GM18867 (cell line): Measurements from ENCODE around the gene NMNAT1.
"Not testable (repeated sequence)": the region's sequence is repeated elsewhere in the genome, so short reads cannot be mapped to it uniquely, and the experiment has no call there.

Experiments
- ATAC-seq: cut with Tn5 transposase; IDR thresholded peaks from one replicate; pipeline ENCODE4 v1.9.1; 2021; ENCODE audit warnings: mild to moderate bottlenecking, moderate library complexity; ENCODE audit not compliant: unreplicated experiment

NMNAT1 gene

GRCh38 chr1:10007169-10007568 lies 63.9 kb downstream of the NMNAT1 start:
- ATAC-seq, result no peak

- ATAC-seq, result no peak
Measured at GRCh38 chr1:10014016-10014415, 70.7 kb downstream of the NMNAT1 start.

- no peak for ATAC-seq
Measured at GRCh38 chr1:10019561-10019960, 76.3 kb downstream of the NMNAT1 start.

GRCh38 chr1:10020086-10020485 lies 76.8 kb downstream of the NMNAT1 start:
- no peak for ATAC-seq

- not testable (repeated sequence) for ATAC-seq
Measured at GRCh38 chr1:10020678-10021077, 77.4 kb downstream of the NMNAT1 start.

GRCh38 chr1:10021992-10022391 lies 78.7 kb downstream of the NMNAT1 start:
- not testable (repeated sequence) for ATAC-seq

- ATAC-seq, result no peak
Measured at GRCh38 chr1:10022656-10023055, 79.4 kb downstream of the NMNAT1 start.

- no peak for ATAC-seq
Measured at GRCh38 chr1:10025354-10025753, 82.1 kb downstream of the NMNAT1 start.

GRCh38 chr1:10027027-10027426 lies 83.8 kb downstream of the NMNAT1 start:
- ATAC-seq, result no peak

- ATAC-seq, result not testable (repeated sequence)
Measured at GRCh38 chr1:10028956-10029500, 85.8 kb downstream of the NMNAT1 start.

- ATAC-seq, result no peak
Measured at GRCh38 chr1:10031461-10031860, 88.2 kb downstream of the NMNAT1 start.

GRCh38 chr1:10032590-10033358 lies 89.5 kb downstream of the NMNAT1 start, which contains the start of gene UBE4B:
Gene UBE4B, plus strand, starts transcription at chr1:10032958. Its CDS starts 713 bp downstream, at chr1:10033671.
- peak; percentile 95 for ATAC-seq

GRCh38 chr1:10033359-10033845 lies 90.1 kb downstream of the NMNAT1 start:
- ATAC-seq, result peak; percentile 18
